ENCODE measurements around the gene SLC38A3. TPM values are rescaled to one million over a fixed set of nuclear protein-coding genes. Genes with fewer than 3 reads are reported as not detected.

SLC38A3 gene
- total RNA-seq, 2 experiments from 2014 or later = not detected

- H3K36me3 Mint-ChIP-seq = peaks cover 16% of the 10 kb centered on the region
- peak overlapping the region; percentile 85 for H3K27ac Mint-ChIP-seq
- peak overlapping the region; percentile 86 for H3K4me3 Mint-ChIP-seq
- H3K4me1 Mint-ChIP-seq = peaks cover 55% of the 10 kb centered on the region
- peak; percentile 84 for ATAC-seq (ENCODE audit: low read depth)
- H3K27me3 Mint-ChIP-seq = no peaks in the 10 kb centered on the region
- POLR2A ChIA-PET = interaction anchor here (0.6 to 3.0 kb wide), 17 partner anchors 8 to 126 kb away, joined by 3 to 48 read pairs (median 5); partner anchors contain the start of genes GNAI2, HYAL2, HYAL3 and IFRD2
- H3K9me3 Mint-ChIP-seq = no peaks in the 10 kb centered on the region
- no peak for DNase-seq
Observed at GRCh38 chr3:50246517-50246954, 41.5 kb downstream of the SLC38A3 start.

GRCh38 chr3:50248387-50248786 is 43.3 kb downstream of the SLC38A3 start:
- peaks cover 12% of the 10 kb centered on the region for H3K36me3 Mint-ChIP-seq
- ATAC-seq (ENCODE audit: low read depth) (no peak), DNase-seq (no peak)
- no peaks in the 10 kb centered on the region for H3K9me3 Mint-ChIP-seq
- H3K27me3 Mint-ChIP-seq = no peaks in the 10 kb centered on the region
- no peak overlapping the region for H3K4me3 Mint-ChIP-seq
- H3K4me1 Mint-ChIP-seq = peaks cover 41% of the 10 kb centered on the region
- H3K27ac Mint-ChIP-seq = peak overlapping the region; percentile 69
- POLR2A ChIA-PET = interaction anchor here (3.0 kb wide), 1 partner anchor 12 kb away, joined by 48 read pairs; the partner anchor contains the start of gene GNAI2

GRCh38 chr3:50249457-50249856 is 44.4 kb downstream of the SLC38A3 start:
- ATAC-seq (ENCODE audit: low read depth) (no peak), DNase-seq (no peak)
- no peak overlapping the region for H3K27ac Mint-ChIP-seq
- H3K4me1 Mint-ChIP-seq = peaks cover 38% of the 10 kb centered on the region
- no peaks in the 10 kb centered on the region for H3K27me3 Mint-ChIP-seq
- POLR2A ChIA-PET = interaction anchor here (1.5 kb wide), 1 partner anchor 9 kb away, joined by 4 read pairs; no protein-coding TSS in a partner anchor
- peaks cover 14% of the 10 kb centered on the region for H3K36me3 Mint-ChIP-seq
- no peaks in the 10 kb centered on the region for H3K9me3 Mint-ChIP-seq
- H3K4me3 Mint-ChIP-seq = no peak overlapping the region

DNA sequence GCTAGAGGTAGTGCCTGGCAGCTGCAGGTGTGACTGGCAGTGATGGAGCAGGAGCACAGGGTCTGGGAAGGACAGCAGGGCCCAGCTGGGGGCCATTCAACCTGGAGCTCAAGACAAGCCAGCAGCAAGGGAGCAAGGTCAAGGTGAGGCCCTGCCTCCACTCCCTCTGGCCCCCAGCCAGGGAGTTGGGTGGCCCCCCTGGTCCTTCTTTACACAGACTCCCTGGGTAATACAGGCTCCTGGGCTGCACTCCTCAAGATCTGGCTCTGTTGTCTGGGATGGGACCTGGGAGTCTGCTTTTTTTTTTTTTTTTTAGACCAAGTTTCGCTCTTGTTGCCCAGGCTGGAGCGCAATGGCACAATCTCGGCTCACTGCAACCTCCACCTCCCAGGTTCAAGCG is 45.4 kb downstream of the SLC38A3 start:
- Mint-ChIP-seq H3K4me1 (peaks cover 31% of the 10 kb centered on the region), H3K27me3 (no peaks in the 10 kb centered on the region), H3K4me3 (no peak overlapping the region), H3K9me3 (no peaks in the 10 kb centered on the region), H3K36me3 (peaks cover 14% of the 10 kb centered on the region), H3K27ac (no peak overlapping the region)
- POLR2A ChIA-PET = interaction anchor here (1.5 kb wide), 1 partner anchor 8 kb away, joined by 4 read pairs; no protein-coding TSS in a partner anchor
- DNase-seq (no peak), ATAC-seq (ENCODE audit: low read depth) (no peak)

DNA sequence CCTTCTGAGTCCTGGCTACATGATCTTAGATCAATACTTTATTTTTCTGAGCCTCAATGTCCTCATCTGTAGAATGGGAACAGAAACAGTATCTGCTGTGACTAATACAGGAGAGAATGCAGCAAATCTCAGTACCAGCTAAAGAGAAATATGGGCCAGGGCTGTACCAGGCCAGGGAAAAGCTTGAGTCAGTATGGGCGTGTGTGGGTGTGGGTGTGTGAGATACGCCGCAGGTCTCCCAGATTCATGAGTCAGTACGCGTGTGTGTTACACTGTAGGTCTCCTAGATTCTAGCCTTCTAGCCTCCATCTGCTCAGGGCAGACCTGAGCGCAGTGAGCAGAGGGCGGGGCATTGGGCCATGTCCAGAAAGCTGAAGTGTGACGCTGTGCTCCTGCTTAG is 46.1 kb downstream of the SLC38A3 start:
- DNase-seq (no peak), ATAC-seq (ENCODE audit: low read depth) (no peak)
- POLR2A ChIA-PET = no interaction called here
- no peaks in the 10 kb centered on the region for H3K9me3 Mint-ChIP-seq
- no peak overlapping the region for H3K4me3 Mint-ChIP-seq
- no peak overlapping the region for H3K27ac Mint-ChIP-seq
- H3K27me3 Mint-ChIP-seq = no peaks in the 10 kb centered on the region
- H3K36me3 Mint-ChIP-seq = peaks cover 14% of the 10 kb centered on the region
- H3K4me1 Mint-ChIP-seq = peaks cover 28% of the 10 kb centered on the region

DNA sequence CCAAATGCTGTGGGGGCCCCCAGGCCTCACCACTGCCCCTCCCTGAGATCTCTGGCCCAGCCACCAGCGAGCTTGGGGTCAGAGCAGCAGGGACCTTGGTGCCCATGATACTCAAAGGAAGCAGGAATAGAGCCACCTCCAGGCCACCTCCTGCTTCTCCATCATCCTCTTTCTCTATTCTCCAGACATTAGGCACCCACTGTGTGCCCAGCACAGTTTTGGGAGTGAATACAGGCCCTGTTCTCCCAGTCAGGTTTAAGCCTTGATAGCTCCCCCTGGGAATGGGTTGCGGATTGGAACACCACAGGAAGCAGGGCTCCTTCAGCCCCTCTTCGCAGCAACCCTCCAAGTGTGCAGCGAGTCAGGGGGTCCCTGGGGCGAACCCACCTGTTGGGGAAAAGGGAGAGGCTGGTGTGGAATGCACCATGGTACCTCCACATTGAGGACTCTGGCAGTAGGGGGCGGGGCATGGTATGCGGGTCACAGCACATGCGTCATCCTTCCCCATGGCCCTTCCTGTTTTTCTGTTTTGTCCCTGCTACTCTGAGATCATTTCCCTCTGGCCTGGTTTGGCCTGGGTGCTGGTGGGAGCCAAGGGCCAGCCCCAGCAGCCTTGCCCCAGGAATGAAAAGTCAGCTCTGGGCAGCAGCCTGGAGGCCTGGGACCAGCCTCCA is 49.6 kb downstream of the SLC38A3 start:
- POLR2A ChIA-PET = interaction anchor here (1.4 to 1.5 kb wide), 2 partner anchors 8 to 12 kb away, joined by 4 to 5 read pairs; no protein-coding TSS in a partner anchor
- H3K27ac Mint-ChIP-seq = no peak overlapping the region

DNA sequence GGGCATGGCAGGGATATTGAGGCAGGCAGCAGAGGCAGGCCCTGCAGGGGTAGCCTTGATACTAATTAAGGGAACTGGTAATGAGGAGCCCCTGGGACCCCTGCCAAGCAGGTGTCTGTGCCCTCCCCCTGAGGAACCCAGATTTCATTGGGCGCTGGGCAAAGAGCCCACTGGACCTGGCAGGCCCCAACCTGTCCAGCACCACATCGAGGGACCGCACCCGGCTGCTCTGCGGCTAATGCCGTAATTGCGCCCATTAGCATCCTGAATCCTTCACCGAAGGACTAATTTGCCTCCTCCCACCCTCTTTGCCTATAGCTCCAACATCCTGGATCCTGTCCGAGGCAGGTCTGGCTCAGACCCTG is 50.2 kb downstream of the SLC38A3 start:
- POLR2A ChIA-PET = interaction anchor here (1.4 to 1.5 kb wide), 2 partner anchors 9 to 11 kb away, joined by 4 to 5 read pairs; no protein-coding TSS in a partner anchor
- Mint-ChIP-seq H3K4me3 (no peak overlapping the region), H3K4me1 (peaks cover 18% of the 10 kb centered on the region), H3K9me3 (no peaks in the 10 kb centered on the region), H3K27ac (no peak overlapping the region), H3K36me3 (peaks cover 28% of the 10 kb centered on the region), H3K27me3 (no peaks in the 10 kb centered on the region)
- no peak for ATAC-seq (ENCODE audit: low read depth)
- DNase-seq = no peak

More for the DNA sequence above, 49.6 kb downstream of the SLC38A3 start:
- Mint-ChIP-seq H3K36me3 (peaks cover 30% of the 10 kb centered on the region), H3K27me3 (no peaks in the 10 kb centered on the region), H3K4me3 (no peak overlapping the region), H3K9me3 (no peaks in the 10 kb centered on the region), H3K4me1 (peaks cover 18% of the 10 kb centered on the region)
- DNase-seq (no peak), ATAC-seq (ENCODE audit: low read depth) (no peak)

GRCh38 chr3:50256978-50257890 is 52.2 kb downstream of the SLC38A3 start:
- POLR2A ChIA-PET = interaction anchor here (2.8 kb wide), 1 partner anchor 11 kb away, joined by 14 read pairs; no protein-coding TSS in a partner anchor
- Mint-ChIP-seq H3K36me3 (peaks cover 21% of the 10 kb centered on the region), H3K4me1 (peaks cover 12% of the 10 kb centered on the region), H3K27ac (no peak overlapping the region), H3K4me3 (no peak overlapping the region), H3K9me3 (no peaks in the 10 kb centered on the region), H3K27me3 (no peaks in the 10 kb centered on the region)
- DNase-seq (peak; percentile 54), ATAC-seq (ENCODE audit: low read depth) (no peak)

DNA sequence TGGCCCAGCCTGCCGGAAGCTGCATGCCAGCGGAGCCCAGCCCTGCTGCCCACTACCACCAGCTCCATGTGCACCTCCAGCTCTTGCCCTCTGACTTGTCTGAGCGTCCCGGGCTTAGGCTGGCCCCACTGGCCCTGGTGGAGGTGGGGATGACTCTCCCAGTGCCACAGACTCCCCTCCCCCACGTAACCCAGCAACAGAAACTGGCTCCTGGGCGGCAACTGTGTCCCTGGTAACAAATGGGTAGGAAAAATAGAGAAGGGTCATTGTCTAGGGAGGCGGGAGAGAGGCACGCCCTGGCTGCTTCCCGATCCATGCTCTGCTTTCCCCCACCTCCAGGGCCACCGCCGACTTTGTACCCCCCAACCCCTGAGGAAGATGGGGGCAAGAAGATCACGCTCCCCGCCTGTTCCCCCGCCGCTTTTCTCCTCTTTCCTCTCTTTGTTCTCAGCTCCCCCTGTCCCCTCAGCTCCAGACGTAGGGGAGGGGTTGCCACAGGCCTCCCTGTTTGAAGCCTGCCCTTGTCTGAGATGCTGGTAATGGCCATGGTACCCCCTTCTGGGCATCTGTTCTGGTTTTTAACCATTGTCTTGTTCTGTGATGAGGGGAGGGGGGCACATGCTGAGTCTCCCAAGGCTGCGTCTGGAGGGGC is 53.1 kb downstream of the SLC38A3 start:
- no peaks in the 10 kb centered on the region for H3K9me3 Mint-ChIP-seq
- DNase-seq = no peak
- POLR2A ChIA-PET = interaction anchor here (1.0 to 2.8 kb wide), 5 partner anchors 8 to 40 kb away, joined by 3 to 14 read pairs (median 4); no protein-coding TSS in a partner anchor
- peaks cover 21% of the 10 kb centered on the region for H3K36me3 Mint-ChIP-seq
- peak overlapping the region; percentile 27 for H3K27ac Mint-ChIP-seq
- peaks cover 12% of the 10 kb centered on the region for H3K4me1 Mint-ChIP-seq
- H3K4me3 Mint-ChIP-seq = no peak overlapping the region
- no peak for ATAC-seq (ENCODE audit: low read depth)
- no peaks in the 10 kb centered on the region for H3K27me3 Mint-ChIP-seq

- H3K36me3 Mint-ChIP-seq = peaks cover 18% of the 10 kb centered on the region
- H3K27me3 Mint-ChIP-seq = no peaks in the 10 kb centered on the region
- no peak overlapping the region for H3K4me3 Mint-ChIP-seq
- no peaks in the 10 kb centered on the region for H3K9me3 Mint-ChIP-seq
- no peak overlapping the region for H3K27ac Mint-ChIP-seq
- POLR2A ChIA-PET = interaction anchor here (1.0 to 2.8 kb wide), 6 partner anchors 9 to 39 kb away, joined by 3 to 14 read pairs (median 5); partner anchors contain the start of gene GNAI2
- no peak for DNase-seq
- H3K4me1 Mint-ChIP-seq = peaks cover 9% of the 10 kb centered on the region
- ATAC-seq (ENCODE audit: low read depth) = no peak
Observed at GRCh38 chr3:50258979-50259378, 53.9 kb downstream of the SLC38A3 start.

GRCh38 chr3:50259432-50260026 is 54.5 kb downstream of the SLC38A3 start:
- no peaks in the 10 kb centered on the region for H3K9me3 Mint-ChIP-seq
- ATAC-seq (ENCODE audit: low read depth) = peak; percentile 30
- no peak for DNase-seq
- peak overlapping the region; percentile 90 for H3K27ac Mint-ChIP-seq
- peaks cover 7% of the 10 kb centered on the region for H3K4me1 Mint-ChIP-seq
- H3K27me3 Mint-ChIP-seq = no peaks in the 10 kb centered on the region
- POLR2A ChIA-PET = interaction anchor here (0.7 to 2.8 kb wide), 11 partner anchors 10 to 69 kb away, joined by 3 to 14 read pairs (median 3); partner anchors contain the start of genes GNAI2, HYAL3, NAA80 and TUSC2
- peak overlapping the region; percentile 72 for H3K4me3 Mint-ChIP-seq
- peaks cover 18% of the 10 kb centered on the region for H3K36me3 Mint-ChIP-seq
